Medulla oblongata (tissue), 1 donor: ENCODE results near the gene REC114.
"Not testable (repeated sequence)": the region's sequence is repeated elsewhere in the genome, so short reads cannot be mapped to it uniquely, and the experiment has no call there.

Experiments
- DNase-seq: peaks from one replicate; pipeline ENCODE4 v3.0.0-alpha.2; 2015; ENCODE audit errors: extremely low spot score

REC114 gene

GRCh38 chr15:73527598-73527997 is 84.6 kb downstream of the REC114 start:
- DNase-seq: no peak

GRCh38 chr15:73530649-73531048 is 87.7 kb downstream of the REC114 start:
- no peak for DNase-seq

- DNase-seq: no peak
Measured at GRCh38 chr15:73538123-73538522, 95.2 kb downstream of the REC114 start.

GRCh38 chr15:73538563-73539211 is 95.7 kb downstream of the REC114 start:
- no peak for DNase-seq

- DNase-seq: no peak
Measured at GRCh38 chr15:73539212-73540128, 96.5 kb downstream of the REC114 start.

GRCh38 chr15:73540161-73540560 is 97.2 kb downstream of the REC114 start:
- no peak for DNase-seq

- no peak for DNase-seq
Measured at GRCh38 chr15:73541479-73541878, 98.5 kb downstream of the REC114 start.

GRCh38 chr15:73548925-73549324 is 106.0 kb downstream of the REC114 start:
- DNase-seq: not testable (repeated sequence)

GRCh38 chr15:73550190-73550589 is 107.2 kb downstream of the REC114 start:
- no peak for DNase-seq

- DNase-seq: no peak
Measured at GRCh38 chr15:73555080-73555479, 112.1 kb downstream of the REC114 start.

- DNase-seq: no peak
Measured at GRCh38 chr15:73558529-73558928, 115.6 kb downstream of the REC114 start.

GRCh38 chr15:73560501-73561117 is 117.6 kb downstream of the REC114 start:
- peak; percentile 72 for DNase-seq

GRCh38 chr15:73564255-73564654 is 121.3 kb downstream of the REC114 start:
- peak; percentile 12 for DNase-seq

GRCh38 chr15:73567020-73567419 is 124.1 kb downstream of the REC114 start:
- DNase-seq: no peak

- no peak for DNase-seq
Measured at GRCh38 chr15:73568564-73569280, 125.8 kb downstream of the REC114 start.

GRCh38 chr15:73569361-73569760 is 126.4 kb downstream of the REC114 start:
- no peak for DNase-seq

GRCh38 chr15:73570355-73571032 is 127.5 kb downstream of the REC114 start:
- DNase-seq: no peak

- DNase-seq: no peak
Measured at GRCh38 chr15:73571346-73571745, 128.4 kb downstream of the REC114 start.

GRCh38 chr15:73572296-73572695 is 129.3 kb downstream of the REC114 start:
- DNase-seq: no peak

GRCh38 chr15:73573037-73573436 is 130.1 kb downstream of the REC114 start:
- DNase-seq: no peak

GRCh38 chr15:73573572-73573971 is 130.6 kb downstream of the REC114 start:
- no peak for DNase-seq
